Stimulated activated effector memory CD8-positive, alpha-beta T cell treated with anti-CD3 and anti-CD28 coated beads, Interleukin-12 subunit alpha, Interleukin-12 subunit beta, amount 100 ng/mL, for 72 hours (primary cell): ENCODE results near the gene OR2AJ1.
"Not testable (repeated sequence)": the region's sequence is repeated elsewhere in the genome, so short reads cannot be mapped to it uniquely, and the experiment has no call there.

Experiments used
- ATAC-seq: fragments of 150-1000 bp; cut with Tn5 transposase; 2 replicates; pipeline ENCODE4 v1.10.0; 2021
- DNase-seq, 2 donors: peaks; one replicate each; pipeline ENCODE4 v3.0.0; 2021 to 2022; ENCODE audit warnings: low spot score in 2 of 2
- H3K27ac Mint-ChIP-seq: one replicate; pipeline ENCODE4 v1.8.0; 2022; ENCODE audit warnings: mild to moderate bottlenecking, mixed read lengths
- H3K36me3 Mint-ChIP-seq: one replicate; pipeline ENCODE4 v1.8.0; 2022; ENCODE audit warnings: mild to moderate bottlenecking, mixed read lengths
- H3K4me1 Mint-ChIP-seq: one replicate; pipeline ENCODE4 v1.8.0; 2022; ENCODE audit warnings: mixed read lengths
- H3K4me3 Mint-ChIP-seq: one replicate; pipeline ENCODE4 v1.8.0; 2022; ENCODE audit warnings: mild to moderate bottlenecking, mixed read lengths
- H3K9me3 Mint-ChIP-seq: one replicate; pipeline ENCODE4 v1.8.0; 2022; ENCODE audit warnings: mixed read lengths

OR2AJ1 gene

GRCh38 chr1:247935781-247936180, 11.1 kb downstream of the OR2AJ1 start:
- ATAC-seq: no peak
- Mint-ChIP-seq H3K4me1 (peaks cover 4% of the 10 kb centered on the region), H3K4me3 (no peak overlapping the region), H3K36me3 (no peaks in the 10 kb centered on the region), H3K27ac (no peak overlapping the region), H3K9me3 (peaks cover 6% of the 10 kb centered on the region)
- DNase-seq: no peak

GRCh38 chr1:247936415-247936814, 11.7 kb downstream of the OR2AJ1 start:
- no peak overlapping the region for H3K27ac Mint-ChIP-seq
- DNase-seq (no peak), ATAC-seq (no peak)
- H3K4me3 Mint-ChIP-seq: no peak overlapping the region
- no peaks in the 10 kb centered on the region for H3K36me3 Mint-ChIP-seq
- peaks cover 4% of the 10 kb centered on the region for H3K4me1 Mint-ChIP-seq
- peaks cover 6% of the 10 kb centered on the region for H3K9me3 Mint-ChIP-seq

GRCh38 chr1:247936965-247937734, 12.5 kb downstream of the OR2AJ1 start:
- H3K4me1 Mint-ChIP-seq, H3K36me3 Mint-ChIP-seq, H3K27ac Mint-ChIP-seq, H3K9me3 Mint-ChIP-seq: not testable (repeated sequence)
- ATAC-seq (peak; percentile 98), DNase-seq (peak; percentile 61 to 91)
- peak overlapping the region; percentile 52 for H3K4me3 Mint-ChIP-seq

- Mint-ChIP-seq H3K4me1 (no peaks in the 10 kb centered on the region), H3K9me3 (peaks cover 9% of the 10 kb centered on the region), H3K27ac (no peak overlapping the region), H3K36me3 (no peaks in the 10 kb centered on the region), H3K4me3 (no peak overlapping the region)
- ATAC-seq (no peak), DNase-seq (no peak)
These were observed 17.9 kb downstream of the OR2AJ1 start for GRCh38 chr1:247942624-247943023.

GRCh38 chr1:247948558-247948957, 23.9 kb downstream of the OR2AJ1 start, which contains the start of gene OR2L8:
Gene OR2L8 (plus strand): TSS chr1:247948858. CDS start chr1:247948858, 0 bp downstream.
- peaks cover 5% of the 10 kb centered on the region for H3K9me3 Mint-ChIP-seq
- H3K4me1 Mint-ChIP-seq: no peaks in the 10 kb centered on the region
- no peak within 1 kb of the TSS for H3K27ac Mint-ChIP-seq
- DNase-seq (no peak), ATAC-seq (no peak)
- no peak within 1 kb of the TSS for H3K4me3 Mint-ChIP-seq
- H3K36me3 Mint-ChIP-seq: no peaks in the 10 kb centered on the region

GRCh38 chr1:247953408-247953807, 28.7 kb downstream of the OR2AJ1 start:
- ATAC-seq (no peak), DNase-seq (no peak)
- H3K9me3 Mint-ChIP-seq: peaks cover 5% of the 10 kb centered on the region
- no peak overlapping the region for H3K4me3 Mint-ChIP-seq
- no peak overlapping the region for H3K27ac Mint-ChIP-seq
- no peaks in the 10 kb centered on the region for H3K36me3 Mint-ChIP-seq
- H3K4me1 Mint-ChIP-seq: no peaks in the 10 kb centered on the region

- DNase-seq: no peak
- ATAC-seq: no peak
- H3K4me3 Mint-ChIP-seq: no peak overlapping the region
- no peaks in the 10 kb centered on the region for H3K4me1 Mint-ChIP-seq
- peaks cover 20% of the 10 kb centered on the region for H3K9me3 Mint-ChIP-seq
- no peaks in the 10 kb centered on the region for H3K36me3 Mint-ChIP-seq
- H3K27ac Mint-ChIP-seq: no peak overlapping the region
These were observed 37.1 kb downstream of the OR2AJ1 start for GRCh38 chr1:247961791-247962190.

- DNase-seq (no peak), ATAC-seq (no peak)
- no peaks in the 10 kb centered on the region for H3K4me1 Mint-ChIP-seq
- no peak overlapping the region for H3K27ac Mint-ChIP-seq
- H3K36me3 Mint-ChIP-seq: no peaks in the 10 kb centered on the region
- peaks cover 20% of the 10 kb centered on the region for H3K9me3 Mint-ChIP-seq
- no peak overlapping the region for H3K4me3 Mint-ChIP-seq
These were observed 38.4 kb downstream of the OR2AJ1 start for GRCh38 chr1:247962911-247963588.

- H3K36me3 Mint-ChIP-seq: no peaks in the 10 kb centered on the region
- ATAC-seq (no peak), DNase-seq (no peak)
- H3K27ac Mint-ChIP-seq: no peak within 1 kb of the TSS
- H3K9me3 Mint-ChIP-seq: peaks cover 18% of the 10 kb centered on the region
- H3K4me3 Mint-ChIP-seq: no peak within 1 kb of the TSS
- no peaks in the 10 kb centered on the region for H3K4me1 Mint-ChIP-seq
These were observed 40.2 kb downstream of the OR2AJ1 start, which contains the start of gene OR2AK2 for GRCh38 chr1:247964933-247965332. Gene OR2AK2 (plus strand): TSS chr1:247965233. CDS start chr1:247965377, 144 bp downstream.

- DNase-seq (no peak), ATAC-seq (no peak)
- Mint-ChIP-seq H3K4me1 (no peaks in the 10 kb centered on the region), H3K9me3 (peaks cover 13% of the 10 kb centered on the region), H3K27ac (no peak overlapping the region), H3K4me3 (no peak overlapping the region), H3K36me3 (no peaks in the 10 kb centered on the region)
These were observed 42.0 kb downstream of the OR2AJ1 start for GRCh38 chr1:247966532-247967204.
